ENCODE measurements around the gene STRN3. TPM values are rescaled to one million over a fixed set of nuclear protein-coding genes. Genes with fewer than 3 reads are reported as not detected.

The STRN3 gene
- total RNA-seq, 1 donor from 2014 or later: 39.5 TPM

- Mint-ChIP-seq H3K36me3 (ENCODE audit: low read depth) (peaks cover 19% of the 10 kb centered on the region), H3K27ac (ENCODE audit: unreplicated experiment) (no peak overlapping the region), H3K27me3 (ENCODE audit: low read depth) (no peaks in the 10 kb centered on the region), H3K4me1 (ENCODE audit: low read depth) (peaks cover 11% of the 10 kb centered on the region), H3K9me3 (ENCODE audit: low read depth) (no peaks in the 10 kb centered on the region), H3K4me3 (ENCODE audit: unreplicated experiment) (no peak overlapping the region)
- no peak for DNase-seq (ENCODE audit: low spot score)
- TF ChIP-seq, protein P1, sequence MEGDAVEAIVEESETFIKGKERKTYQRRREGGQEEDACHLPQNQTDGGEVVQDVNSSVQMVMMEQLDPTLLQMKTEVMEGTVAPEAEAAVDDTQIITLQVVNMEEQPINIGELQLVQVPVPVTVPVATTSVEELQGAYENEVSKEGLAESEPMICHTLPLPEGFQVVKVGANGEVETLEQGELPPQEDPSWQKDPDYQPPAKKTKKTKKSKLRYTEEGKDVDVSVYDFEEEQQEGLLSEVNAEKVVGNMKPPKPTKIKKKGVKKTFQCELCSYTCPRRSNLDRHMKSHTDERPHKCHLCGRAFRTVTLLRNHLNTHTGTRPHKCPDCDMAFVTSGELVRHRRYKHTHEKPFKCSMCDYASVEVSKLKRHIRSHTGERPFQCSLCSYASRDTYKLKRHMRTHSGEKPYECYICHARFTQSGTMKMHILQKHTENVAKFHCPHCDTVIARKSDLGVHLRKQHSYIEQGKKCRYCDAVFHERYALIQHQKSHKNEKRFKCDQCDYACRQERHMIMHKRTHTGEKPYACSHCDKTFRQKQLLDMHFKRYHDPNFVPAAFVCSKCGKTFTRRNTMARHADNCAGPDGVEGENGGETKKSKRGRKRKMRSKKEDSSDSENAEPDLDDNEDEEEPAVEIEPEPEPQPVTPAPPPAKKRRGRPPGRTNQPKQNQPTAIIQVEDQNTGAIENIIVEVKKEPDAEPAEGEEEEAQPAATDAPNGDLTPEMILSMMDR (IDR thresholded peaks at IDR 0.05): no peak
Measured at GRCh38 chr14:30893819-30894218, 132.4 kb downstream of the STRN3 start.

DNA sequence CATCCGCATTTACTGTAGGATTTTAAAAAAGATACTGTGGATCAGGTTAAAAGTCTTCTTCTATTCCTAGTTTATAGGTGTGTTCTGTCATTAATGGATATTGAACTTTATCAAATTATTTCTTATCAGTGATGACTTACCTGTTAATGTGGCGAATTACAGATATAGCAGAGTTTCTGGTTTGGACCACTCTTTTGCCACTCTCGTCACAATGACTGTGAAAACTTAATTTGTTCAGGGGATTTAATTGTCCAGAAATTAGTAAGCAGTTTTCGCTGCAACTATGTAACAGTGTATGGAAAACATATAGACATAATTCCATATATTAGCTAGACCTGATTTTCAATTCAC, 137.0 kb downstream of the STRN3 start:
- no peak overlapping the region for H3K4me3 Mint-ChIP-seq (ENCODE audit: unreplicated experiment)
- DNase-seq (ENCODE audit: low spot score): no peak
- no peak overlapping the region for H3K27ac Mint-ChIP-seq (ENCODE audit: unreplicated experiment)
- H3K9me3 Mint-ChIP-seq (ENCODE audit: low read depth): no peaks in the 10 kb centered on the region
- TF ChIP-seq, protein P1 (IDR thresholded peaks at IDR 0.05): no peak
- H3K36me3 Mint-ChIP-seq (ENCODE audit: low read depth): peaks cover 6% of the 10 kb centered on the region
- H3K27me3 Mint-ChIP-seq (ENCODE audit: low read depth): no peaks in the 10 kb centered on the region
- peaks cover 6% of the 10 kb centered on the region for H3K4me1 Mint-ChIP-seq (ENCODE audit: low read depth)

- Mint-ChIP-seq H3K4me3 (ENCODE audit: unreplicated experiment) (no peak overlapping the region), H3K36me3 (ENCODE audit: low read depth) (peaks cover 6% of the 10 kb centered on the region), H3K27me3 (ENCODE audit: low read depth) (no peaks in the 10 kb centered on the region), H3K4me1 (ENCODE audit: low read depth) (peaks cover 6% of the 10 kb centered on the region), H3K9me3 (ENCODE audit: low read depth) (no peaks in the 10 kb centered on the region), H3K27ac (ENCODE audit: unreplicated experiment) (no peak overlapping the region)
- TF ChIP-seq, protein P1 (IDR thresholded peaks at IDR 0.05): no peak
- DNase-seq (ENCODE audit: low spot score): no peak
Measured at GRCh38 chr14:30888480-30889243, 137.5 kb downstream of the STRN3 start.

DNA sequence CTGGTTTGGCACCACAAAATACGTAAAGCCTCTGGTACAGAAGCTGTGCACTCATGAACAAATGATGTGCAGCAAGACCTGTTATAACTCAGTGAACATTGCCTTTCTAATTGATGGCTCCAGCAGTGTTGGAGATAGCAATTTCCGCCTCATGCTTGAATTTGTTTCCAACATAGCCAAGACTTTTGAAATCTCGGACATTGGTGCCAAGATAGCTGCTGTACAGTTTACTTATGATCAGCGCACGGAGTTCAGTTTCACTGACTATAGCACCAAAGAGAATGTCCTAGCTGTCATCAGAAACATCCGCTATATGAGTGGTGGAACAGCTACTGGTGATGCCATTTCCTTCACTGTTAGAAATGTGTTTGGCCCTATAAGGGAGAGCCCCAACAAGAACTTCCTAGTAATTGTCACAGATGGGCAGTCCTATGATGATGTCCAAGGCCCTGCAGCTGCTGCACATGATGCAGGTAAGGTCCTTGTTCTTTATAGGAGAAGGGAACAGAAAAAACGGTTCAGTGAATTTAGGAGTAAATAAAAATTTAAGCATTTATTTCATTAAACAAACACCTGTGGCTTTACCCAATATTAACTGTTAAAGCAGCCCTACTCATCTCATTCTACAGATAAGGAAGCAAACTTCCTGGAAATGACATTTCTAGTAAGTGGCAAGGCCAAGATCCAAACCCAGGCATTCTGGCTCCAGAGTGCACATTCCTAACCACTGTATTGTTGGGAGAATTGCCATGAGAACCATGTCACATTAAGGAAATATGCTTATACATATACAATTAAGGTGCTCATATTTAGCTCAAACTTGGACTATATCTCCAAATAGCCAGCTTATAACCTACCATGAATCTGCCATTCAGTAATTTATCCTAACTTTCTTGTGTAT, 140.1 kb downstream of the STRN3 start:
- H3K4me1 Mint-ChIP-seq (ENCODE audit: low read depth): peaks cover 11% of the 10 kb centered on the region
- H3K4me3 Mint-ChIP-seq (ENCODE audit: unreplicated experiment): no peak overlapping the region
- no peak for DNase-seq (ENCODE audit: low spot score)

DNA sequence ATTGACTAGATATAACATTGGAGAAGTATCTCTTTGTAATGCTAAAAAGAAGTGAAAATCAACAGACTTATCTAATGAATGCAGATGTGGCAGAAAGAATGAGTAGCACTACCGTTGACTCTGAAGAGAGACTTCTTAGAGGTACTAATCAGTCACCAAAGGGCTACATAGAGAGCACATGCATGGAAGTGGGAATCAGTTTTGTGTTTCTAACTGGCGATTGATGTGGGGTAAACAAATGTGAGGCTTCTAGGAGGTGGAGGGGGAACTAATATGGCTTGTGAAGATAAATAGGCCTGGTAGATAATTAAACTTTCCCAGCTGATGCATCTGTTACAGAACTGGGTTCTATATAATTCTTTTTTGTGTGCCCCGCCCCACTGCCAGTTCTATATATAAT, 141.3 kb downstream of the STRN3 start:
- no peak overlapping the region for H3K27ac Mint-ChIP-seq (ENCODE audit: unreplicated experiment)
- no peaks in the 10 kb centered on the region for H3K27me3 Mint-ChIP-seq (ENCODE audit: low read depth)
- TF ChIP-seq, protein P1 (IDR thresholded peaks at IDR 0.05): no peak
- DNase-seq (ENCODE audit: low spot score): no peak
- H3K4me3 Mint-ChIP-seq (ENCODE audit: unreplicated experiment): no peak overlapping the region
- peaks cover 11% of the 10 kb centered on the region for H3K4me1 Mint-ChIP-seq (ENCODE audit: low read depth)
- H3K36me3 Mint-ChIP-seq (ENCODE audit: low read depth): peaks cover 6% of the 10 kb centered on the region
- no peaks in the 10 kb centered on the region for H3K9me3 Mint-ChIP-seq (ENCODE audit: low read depth)

More for the DNA sequence above, 140.1 kb downstream of the STRN3 start:
- H3K27me3 Mint-ChIP-seq (ENCODE audit: low read depth): no peaks in the 10 kb centered on the region
- no peaks in the 10 kb centered on the region for H3K9me3 Mint-ChIP-seq (ENCODE audit: low read depth)
- no peak overlapping the region for H3K27ac Mint-ChIP-seq (ENCODE audit: unreplicated experiment)
- TF ChIP-seq, protein P1 (IDR thresholded peaks at IDR 0.05): no peak
- peaks cover 6% of the 10 kb centered on the region for H3K36me3 Mint-ChIP-seq (ENCODE audit: low read depth)

Data from chondrocyte (in vitro differentiated cells).